Activated CD4-positive, alpha-beta memory T cell treated with anti-CD3 and anti-CD28 coated beads, Interleukin-2, amount 10 ng/mL, durations not matched to agents 7 days and 5 days (primary cell): Measurements from ENCODE around the gene GRAMD1C. TPM values are rescaled to one million over a fixed set of nuclear protein-coding genes. Genes with fewer than 3 reads are reported as not detected.
"Not testable (repeated sequence)": the region's sequence is repeated elsewhere in the genome, so short reads cannot be mapped to it uniquely, and the experiment has no call there.

ENCODE experiments used
- CTCF ChIA-PET: fragments of 350-600 bp; sonication (Branson Sonifier 250); formaldehyde crosslinking; loops from one replicate; lab custom pipeline; 2021; ENCODE audit warnings: antibody characterized with exemption, inconsistent platforms; lab: Charles Lee
- POLR2A ChIA-PET: fragments of 350-600 bp; sonication (Branson Sonifier 250); formaldehyde crosslinking; loops from one replicate; lab custom pipeline; 2021; ENCODE audit warnings: antibody characterized with exemption; lab: Charles Lee
- DNase-seq: peaks from one replicate; pipeline ENCODE4 v3.0.0-alpha.2; 2020
- H3K27ac Mint-ChIP-seq: one replicate; pipeline ENCODE4 v1.8.0; 2021; ENCODE audit warnings: mild to moderate bottlenecking, mixed read lengths
- H3K27me3 Mint-ChIP-seq: one replicate; pipeline ENCODE4 v1.8.0; 2021; ENCODE audit warnings: mixed read lengths
- H3K36me3 Mint-ChIP-seq: one replicate; pipeline ENCODE4 v1.8.0; 2021; ENCODE audit warnings: low read depth, mixed read lengths
- H3K4me1 Mint-ChIP-seq: one replicate; pipeline ENCODE4 v1.8.0; 2021; ENCODE audit warnings: mixed read lengths
- H3K4me3 Mint-ChIP-seq: one replicate; pipeline ENCODE4 v1.8.0; 2021; ENCODE audit warnings: mild to moderate bottlenecking, mixed read lengths
- H3K9me3 Mint-ChIP-seq: one replicate; pipeline ENCODE4 v1.8.0; 2021; ENCODE audit warnings: mixed read lengths
- total RNA-seq, 2 experiments: library from RNA; stranded (reverse); gene quantifications; one replicate each; pipeline ENCODE4 v1.2.3, GENCODE V29; 2021

The GRAMD1C gene
- total RNA-seq, 2 experiments from 2014 or later, result 0.48 to 0.91 TPM

DNA sequence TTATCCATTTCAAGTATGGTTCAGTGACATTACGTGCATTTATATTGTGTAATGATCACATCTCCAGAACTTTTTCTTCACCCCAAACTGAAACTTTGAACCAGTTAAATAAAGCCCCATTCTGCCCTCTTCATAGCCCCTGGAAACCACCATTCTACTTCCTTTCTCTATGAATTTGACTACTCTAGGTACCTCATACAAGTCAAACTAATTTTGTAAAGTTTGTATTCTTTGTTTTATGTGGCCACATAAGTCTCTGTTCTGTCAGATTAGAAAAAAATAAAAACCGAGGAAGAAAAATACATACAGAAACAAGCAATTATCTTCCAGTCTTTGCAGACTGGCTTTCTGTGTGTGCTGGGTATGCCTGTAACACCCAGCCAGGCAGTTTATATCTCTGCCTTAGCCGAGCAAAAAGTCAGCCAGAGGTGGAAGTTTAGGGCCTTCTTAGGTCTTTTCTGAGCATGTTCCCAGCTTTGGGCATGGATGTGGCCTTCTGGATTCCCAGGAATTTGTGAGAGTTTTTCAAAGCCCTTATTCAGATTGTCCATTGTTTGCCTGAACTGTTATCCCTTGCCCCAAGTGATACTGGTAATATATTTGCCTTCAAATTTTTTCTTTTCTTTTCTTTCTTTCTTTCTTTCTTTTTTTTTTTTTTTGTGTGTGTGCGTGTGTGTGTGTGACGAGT lies 6.0 kb upstream of the GRAMD1C start:
- Mint-ChIP-seq H3K4me1 (peaks cover 18% of the 10 kb centered on the region), H3K9me3 (peaks cover 11% of the 10 kb centered on the region), H3K27ac (no peak overlapping the region), H3K27me3 (peaks cover 4% of the 10 kb centered on the region), H3K4me3 (no peak overlapping the region), H3K36me3 (peaks cover 3% of the 10 kb centered on the region)
- CTCF ChIA-PET, result no interaction called here
- POLR2A ChIA-PET, result no interaction called here
- DNase-seq, result no peak

DNA sequence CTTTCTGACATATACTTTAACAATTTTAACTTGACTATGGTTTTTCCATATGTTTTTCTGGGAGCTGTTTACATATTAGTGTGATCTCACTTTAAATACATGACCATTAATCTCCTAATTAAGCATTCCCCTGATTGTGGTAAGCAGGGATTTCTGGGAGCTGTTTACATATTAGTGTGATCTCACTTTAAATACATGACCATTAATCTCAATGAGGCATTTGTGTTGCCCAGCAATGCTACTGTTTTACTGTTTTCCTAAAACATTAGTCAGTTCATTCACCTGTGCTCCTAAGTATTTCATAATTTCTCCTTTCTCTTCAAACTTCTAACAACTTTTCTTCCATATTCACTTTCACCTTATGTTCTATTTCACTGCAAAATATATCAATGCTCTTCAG lies 3.6 kb upstream of the GRAMD1C start:
- Mint-ChIP-seq H3K4me1 (peaks cover 21% of the 10 kb centered on the region), H3K9me3 (peaks cover 7% of the 10 kb centered on the region), H3K27ac (no peak overlapping the region), H3K4me3 (no peak overlapping the region), H3K36me3 (peaks cover 3% of the 10 kb centered on the region), H3K27me3 (peaks cover 4% of the 10 kb centered on the region)
- ChIA-PET CTCF (interaction anchor here (0.6 to 1.5 kb wide), 6 partner anchors 10 to 801 kb away, joined by 3 to 5 read pairs (median 3); partner anchors contain the start of gene NAA50), POLR2A (interaction anchor here (0.7 kb wide), 1 partner anchor 58 kb away, joined by 3 read pairs; no protein-coding TSS in a partner anchor)
- no peak for DNase-seq

- H3K4me3 Mint-ChIP-seq, result peak overlapping the region; percentile 72
- H3K36me3 Mint-ChIP-seq, result no peaks in the 10 kb centered on the region
- peaks cover 4% of the 10 kb centered on the region for H3K27me3 Mint-ChIP-seq
- POLR2A ChIA-PET, result no interaction called here
- H3K27ac Mint-ChIP-seq, result no peak overlapping the region
- CTCF ChIA-PET, result interaction anchor here (1.2 to 4.0 kb wide), 5 partner anchors 13 to 218 kb away, joined by 3 to 12 read pairs (median 5); no protein-coding TSS in a partner anchor
- no peak for DNase-seq
- H3K9me3 Mint-ChIP-seq, result no peaks in the 10 kb centered on the region
- peaks cover 6% of the 10 kb centered on the region for H3K4me1 Mint-ChIP-seq
Observed at GRCh38 chr3:113839551-113839950, 963 bp downstream of the GRAMD1C start.

GRCh38 chr3:113844622-113845222 lies 6.1 kb downstream of the GRAMD1C start:
- no peaks in the 10 kb centered on the region for H3K9me3 Mint-ChIP-seq
- no peaks in the 10 kb centered on the region for H3K4me1 Mint-ChIP-seq
- H3K36me3 Mint-ChIP-seq, result no peaks in the 10 kb centered on the region
- POLR2A ChIA-PET, result no interaction called here
- CTCF ChIA-PET, result interaction anchor here (0.7 to 2.9 kb wide), 18 partner anchors 9 to 335 kb away, joined by 3 to 32 read pairs (median 4); partner anchors contain the start of gene NAA50
- H3K27me3 Mint-ChIP-seq, result no peaks in the 10 kb centered on the region
- H3K27ac Mint-ChIP-seq, result no peak overlapping the region
- no peak for DNase-seq
- H3K4me3 Mint-ChIP-seq, result no peak overlapping the region

DNA sequence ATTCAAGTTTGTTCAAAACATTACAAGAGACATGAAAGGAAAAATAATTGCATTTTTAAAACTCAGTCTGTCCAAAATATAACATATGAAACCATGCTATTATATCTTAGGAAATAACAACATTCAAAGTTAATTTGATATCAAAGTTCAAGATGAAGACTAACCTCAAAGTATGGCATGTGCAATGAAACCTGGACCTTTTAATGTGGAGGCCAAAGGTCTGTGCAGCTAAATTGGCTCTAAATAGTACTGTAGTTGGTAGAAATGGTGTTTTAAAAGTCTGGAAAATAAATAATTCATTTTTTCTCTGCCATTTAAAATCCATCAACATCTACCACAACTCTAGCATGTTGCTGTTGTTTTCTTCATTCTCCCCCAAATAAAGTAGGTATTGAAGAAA lies 8.7 kb downstream of the GRAMD1C start:
- H3K4me3 Mint-ChIP-seq, result no peak overlapping the region
- DNase-seq, result no peak
- no peaks in the 10 kb centered on the region for H3K36me3 Mint-ChIP-seq

GRCh38 chr3:113847664-113848461 lies 9.3 kb downstream of the GRAMD1C start:
- POLR2A ChIA-PET, result no interaction called here
- Mint-ChIP-seq H3K4me1 (no peaks in the 10 kb centered on the region), H3K27me3 (no peaks in the 10 kb centered on the region), H3K9me3 (no peaks in the 10 kb centered on the region), H3K4me3 (no peak overlapping the region), H3K27ac (no peak overlapping the region), H3K36me3 (no peaks in the 10 kb centered on the region)
- CTCF ChIA-PET, result interaction anchor here (1.7 kb wide), 1 partner anchor 67 kb away, joined by 3 read pairs; no protein-coding TSS in a partner anchor
- DNase-seq, result no peak

More for the DNA sequence above, 8.7 kb downstream of the GRAMD1C start:
- Mint-ChIP-seq H3K27me3 (no peaks in the 10 kb centered on the region), H3K27ac (no peak overlapping the region), H3K4me1 (no peaks in the 10 kb centered on the region), H3K9me3 (no peaks in the 10 kb centered on the region)
- ChIA-PET CTCF (interaction anchor here (0.6 to 1.7 kb wide), 3 partner anchors 40 to 355 kb away, joined by 3 read pairs; no protein-coding TSS in a partner anchor), POLR2A (no interaction called here)

DNA sequence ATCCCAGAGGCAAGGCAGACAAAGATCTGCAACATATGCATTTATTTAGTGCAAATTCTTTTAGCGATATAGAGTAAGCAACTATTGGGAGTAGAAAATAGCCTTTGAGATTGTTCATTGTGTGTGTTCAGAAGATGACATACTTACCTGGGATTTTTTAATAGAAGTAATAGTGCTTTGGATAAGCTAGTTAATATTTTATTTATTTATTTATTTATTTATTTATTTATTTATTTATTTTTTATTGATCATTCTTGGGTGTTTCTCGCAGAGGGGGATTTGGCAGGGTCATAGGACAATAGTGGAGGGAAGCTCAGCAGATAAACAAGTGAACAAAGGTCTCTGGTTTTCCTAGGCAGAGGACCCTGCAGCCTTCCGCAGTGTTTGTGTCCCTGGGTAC lies 10.5 kb downstream of the GRAMD1C start:
- H3K4me3 Mint-ChIP-seq, H3K4me1 Mint-ChIP-seq, CTCF ChIA-PET, POLR2A ChIA-PET, H3K27ac Mint-ChIP-seq, H3K27me3 Mint-ChIP-seq, H3K36me3 Mint-ChIP-seq, DNase-seq, H3K9me3 Mint-ChIP-seq: not testable (repeated sequence)

GRCh38 chr3:113849841-113850240 lies 11.3 kb downstream of the GRAMD1C start:
- H3K4me3 Mint-ChIP-seq, H3K9me3 Mint-ChIP-seq, H3K27ac Mint-ChIP-seq, H3K27me3 Mint-ChIP-seq, H3K36me3 Mint-ChIP-seq, CTCF ChIA-PET, DNase-seq, H3K4me1 Mint-ChIP-seq, POLR2A ChIA-PET: not testable (repeated sequence)

GRCh38 chr3:113850391-113850790 lies 11.8 kb downstream of the GRAMD1C start:
- H3K27ac Mint-ChIP-seq, POLR2A ChIA-PET, H3K9me3 Mint-ChIP-seq, DNase-seq, H3K4me3 Mint-ChIP-seq, CTCF ChIA-PET, H3K4me1 Mint-ChIP-seq, H3K27me3 Mint-ChIP-seq, H3K36me3 Mint-ChIP-seq: not testable (repeated sequence)

GRCh38 chr3:113852506-113852905 lies 13.9 kb downstream of the GRAMD1C start:
- Mint-ChIP-seq H3K9me3 (no peaks in the 10 kb centered on the region), H3K27ac (no peak overlapping the region), H3K4me1 (no peaks in the 10 kb centered on the region), H3K36me3 (no peaks in the 10 kb centered on the region), H3K4me3 (no peak overlapping the region), H3K27me3 (peaks cover 9% of the 10 kb centered on the region)
- ChIA-PET CTCF (interaction anchor here (0.9 kb wide), 1 partner anchor 14 kb away, joined by 3 read pairs; the partner anchor contains the start of gene GRAMD1C), POLR2A (no interaction called here)
- DNase-seq, result no peak

DNA sequence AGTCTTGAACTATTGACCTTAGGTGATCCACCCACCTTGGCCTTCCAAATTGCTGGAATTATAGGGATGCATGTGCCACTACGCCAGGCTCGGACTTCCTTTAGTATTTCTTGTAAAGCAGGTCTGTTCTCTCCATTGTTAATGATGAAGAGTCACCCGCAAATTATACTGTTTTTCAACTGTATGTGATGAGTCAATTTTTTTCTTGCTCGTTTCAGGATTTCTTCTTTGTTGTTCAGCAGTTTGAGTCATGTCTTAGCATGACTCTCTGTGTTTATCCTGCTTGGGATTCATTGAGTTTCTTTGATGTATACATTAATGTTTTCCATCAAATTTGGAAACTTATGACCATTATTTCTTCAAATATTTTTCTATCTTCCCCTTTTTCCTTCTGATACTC lies 28.9 kb downstream of the GRAMD1C start:
- POLR2A ChIA-PET, result no interaction called here
- H3K27me3 Mint-ChIP-seq, result peaks cover 8% of the 10 kb centered on the region
- CTCF ChIA-PET, result no interaction called here
- H3K4me3 Mint-ChIP-seq, result no peak overlapping the region
- H3K4me1 Mint-ChIP-seq, result no peaks in the 10 kb centered on the region
- H3K9me3 Mint-ChIP-seq, result no peaks in the 10 kb centered on the region
- no peak for DNase-seq
- H3K27ac Mint-ChIP-seq, result no peak overlapping the region
- H3K36me3 Mint-ChIP-seq, result no peaks in the 10 kb centered on the region

GRCh38 chr3:113873293-113873692 lies 34.7 kb downstream of the GRAMD1C start:
- DNase-seq, result no peak
- Mint-ChIP-seq H3K27me3 (peaks cover 6% of the 10 kb centered on the region), H3K4me1 (no peaks in the 10 kb centered on the region), H3K4me3 (no peak overlapping the region), H3K9me3 (no peaks in the 10 kb centered on the region), H3K27ac (no peak overlapping the region), H3K36me3 (no peaks in the 10 kb centered on the region)
- POLR2A ChIA-PET, result no interaction called here
- CTCF ChIA-PET, result no interaction called here
